Measurements from ENCODE around the gene CERS1. TPM values are rescaled to one million over a fixed set of nuclear protein-coding genes. Genes with fewer than 3 reads are reported as not detected.

CERS1 gene, protein sequence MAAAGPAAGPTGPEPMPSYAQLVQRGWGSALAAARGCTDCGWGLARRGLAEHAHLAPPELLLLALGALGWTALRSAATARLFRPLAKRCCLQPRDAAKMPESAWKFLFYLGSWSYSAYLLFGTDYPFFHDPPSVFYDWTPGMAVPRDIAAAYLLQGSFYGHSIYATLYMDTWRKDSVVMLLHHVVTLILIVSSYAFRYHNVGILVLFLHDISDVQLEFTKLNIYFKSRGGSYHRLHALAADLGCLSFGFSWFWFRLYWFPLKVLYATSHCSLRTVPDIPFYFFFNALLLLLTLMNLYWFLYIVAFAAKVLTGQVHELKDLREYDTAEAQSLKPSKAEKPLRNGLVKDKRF
- 1.3 and 1.9 TPM in 2 replicates for total RNA-seq

GRCh38 chr19:18895824-18896341, at the start of gene CERS1:
TSS of gene CERS1 (minus strand) at chr19:18896158. CDS start at chr19:18896072, 86 bp downstream.

GRCh38 chr19:18940769-18941627, 45.0 kb upstream of the CERS1 start, which contains the start of gene HOMER3:
TSS of gene HOMER3 (minus strand) at chr19:18941217. CDS start at chr19:18938982, 2,235 bp downstream.

GRCh38 chr19:18919086-18919899, 23.3 kb upstream of the CERS1 start, which contains the start of the genes COPE and DDX49:
TSS of gene COPE (minus strand) at chr19:18919387. CDS start at chr19:18919348, 39 bp downstream.
TSS of gene DDX49 (plus strand) at chr19:18919715. CDS start at chr19:18919742, 27 bp downstream.

GRCh38 chr19:18831524-18832305, 64.2 kb downstream of the CERS1 start, which contains the start of gene UPF1:
TSS of gene UPF1 (plus strand) at chr19:18831959. CDS start at chr19:18832210, 251 bp downstream.

Other genes starting within 250 kb of the CERS1 start
- 1.2 and 1.9 TPM in 2 replicates for gene CRTC1, start 212.5 kb downstream of the CERS1 start, total RNA-seq
- 0.13 TPM in 1 of 2 replicates, not detected in the other for gene COMP, start 104.9 kb downstream of the CERS1 start, total RNA-seq
- 59.8 and 78.9 TPM in 2 replicates for gene UPF1, start 64.2 kb downstream of the CERS1 start, total RNA-seq
- 146 and 154 TPM in 2 replicates for gene COPE, start 23.2 kb upstream of the CERS1 start, total RNA-seq
- 44.1 and 47.7 TPM in 2 replicates for gene DDX49, start 23.6 kb upstream of the CERS1 start, total RNA-seq
- 61.0 and 93.2 TPM in 2 replicates for gene HOMER3, start 45.1 kb upstream of the CERS1 start, total RNA-seq
- 35.2 and 39.9 TPM in 2 replicates for gene SUGP2, start 137.4 kb upstream of the CERS1 start, total RNA-seq
- gene ARMC6, start 137.4 kb upstream of the CERS1 start, total RNA-seq, result 36.4 and 39.9 TPM in 2 replicates
- gene SLC25A42, start 167.8 kb upstream of the CERS1 start, total RNA-seq, result 3.5 and 4.0 TPM in 2 replicates
- gene TMEM161A, start 242.3 kb upstream of the CERS1 start, total RNA-seq, result 13.3 and 18.9 TPM in 2 replicates

Measured in thoracic aorta endothelial cell (primary cell).